ENCODE data around the gene LRP1B. TPM values are rescaled to one million over a fixed set of nuclear protein-coding genes. Genes with fewer than 3 reads are reported as not detected.

Gene LRP1B
- total RNA-seq, 3 donors from 2014 or later: not detected

DNA sequence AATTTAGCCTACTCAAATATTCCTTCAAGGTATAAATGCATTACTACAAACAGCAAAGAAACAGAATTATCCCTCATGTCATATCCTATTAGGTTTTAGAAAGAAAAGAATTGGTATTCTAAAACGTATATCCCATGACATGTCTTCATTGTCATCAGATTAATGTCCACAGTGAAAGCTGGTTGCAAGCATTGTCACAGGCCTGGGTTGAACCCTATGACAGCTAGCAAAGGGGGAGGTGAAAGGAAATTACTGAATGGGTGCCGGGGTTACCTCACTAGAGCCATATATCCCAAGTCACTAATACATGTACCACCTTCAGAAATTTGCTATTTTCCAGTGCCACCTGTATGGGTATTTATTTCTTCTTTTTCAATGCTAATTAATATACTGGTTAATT is 1720.1 kb downstream of the LRP1B start:
- Mint-ChIP-seq H3K27me3 (ENCODE audit: low read depth) (no peaks in the 10 kb centered on the region), H3K4me3 (no peak overlapping the region), H3K4me1 (ENCODE audit: low read depth) (no peaks in the 10 kb centered on the region), H3K9me3 (peaks cover 11% of the 10 kb centered on the region), H3K36me3 (ENCODE audit: insufficient read depth) (no peaks in the 10 kb centered on the region)
- DNase-seq: no peak
- ATAC-seq: no peak

DNA sequence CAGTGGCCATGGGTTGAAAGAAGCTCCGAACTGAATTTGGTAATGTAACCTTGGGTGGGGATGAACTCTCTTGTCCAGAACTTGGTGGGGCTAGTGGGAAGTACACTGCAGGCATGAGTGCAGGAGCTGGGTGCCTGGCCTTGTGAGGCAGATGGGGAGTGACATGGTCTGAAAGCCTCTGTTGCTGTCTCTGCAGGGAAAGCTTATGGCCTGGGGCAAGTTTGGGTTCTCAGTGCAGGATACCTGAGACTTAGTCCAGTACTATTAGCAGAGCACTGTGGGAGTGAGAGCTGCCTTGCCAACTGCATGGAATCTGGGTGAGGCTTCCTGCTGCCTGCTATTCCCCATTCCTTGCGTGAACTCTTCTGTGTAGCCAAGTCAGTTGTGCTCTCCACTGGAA is 1729.8 kb downstream of the LRP1B start:
- no peak overlapping the region for H3K4me3 Mint-ChIP-seq
- no peak for DNase-seq
- H3K36me3 Mint-ChIP-seq (ENCODE audit: insufficient read depth): no peaks in the 10 kb centered on the region
- no peak for ATAC-seq
- no peaks in the 10 kb centered on the region for H3K4me1 Mint-ChIP-seq (ENCODE audit: low read depth)
- H3K9me3 Mint-ChIP-seq: peaks cover 35% of the 10 kb centered on the region
- no peaks in the 10 kb centered on the region for H3K27me3 Mint-ChIP-seq (ENCODE audit: low read depth)

- no peaks in the 10 kb centered on the region for H3K27me3 Mint-ChIP-seq (ENCODE audit: low read depth)
- DNase-seq: no peak
- no peak overlapping the region for H3K4me3 Mint-ChIP-seq
- no peaks in the 10 kb centered on the region for H3K4me1 Mint-ChIP-seq (ENCODE audit: low read depth)
- ATAC-seq: no peak
- peaks cover 6% of the 10 kb centered on the region for H3K9me3 Mint-ChIP-seq
- no peaks in the 10 kb centered on the region for H3K36me3 Mint-ChIP-seq (ENCODE audit: insufficient read depth)
Observed at GRCh38 chr2:140392824-140393223, 1738.0 kb downstream of the LRP1B start.

DNA sequence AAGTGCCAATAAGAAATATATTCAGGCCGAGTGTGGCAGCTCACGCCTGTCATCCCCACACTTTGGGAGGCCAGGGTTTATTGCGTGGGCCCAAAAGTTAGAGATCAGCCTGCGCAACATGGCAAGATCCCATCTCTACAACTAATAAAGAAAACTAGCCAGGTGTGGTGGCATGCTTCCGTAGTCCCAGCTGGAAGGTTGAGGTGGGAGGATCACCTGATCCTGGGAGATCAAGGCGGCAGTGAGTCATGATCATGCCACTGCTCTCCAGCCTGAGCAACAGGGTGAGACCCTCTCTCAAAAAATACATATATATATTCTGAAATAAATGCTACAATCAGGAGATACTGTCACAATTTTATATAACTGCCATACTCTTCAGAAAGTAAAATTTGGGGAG is 1745.9 kb downstream of the LRP1B start:
- Mint-ChIP-seq H3K4me1 (ENCODE audit: low read depth) (no peaks in the 10 kb centered on the region), H3K4me3 (no peak overlapping the region), H3K27me3 (ENCODE audit: low read depth) (no peaks in the 10 kb centered on the region), H3K9me3 (peaks cover 11% of the 10 kb centered on the region), H3K36me3 (ENCODE audit: insufficient read depth) (no peaks in the 10 kb centered on the region)
- ATAC-seq (no peak), DNase-seq (no peak)

GRCh38 chr2:140383781-140384180 is 1747.0 kb downstream of the LRP1B start:
- Mint-ChIP-seq H3K9me3 (peaks cover 11% of the 10 kb centered on the region), H3K27me3 (ENCODE audit: low read depth) (no peaks in the 10 kb centered on the region), H3K4me3 (no peak overlapping the region), H3K36me3 (ENCODE audit: insufficient read depth) (no peaks in the 10 kb centered on the region), H3K4me1 (ENCODE audit: low read depth) (no peaks in the 10 kb centered on the region)
- ATAC-seq (no peak), DNase-seq (no peak)

GRCh38 chr2:140376686-140377085 is 1754.1 kb downstream of the LRP1B start:
- DNase-seq (no peak), ATAC-seq (no peak)
- Mint-ChIP-seq H3K4me3 (no peak overlapping the region), H3K9me3 (peaks cover 10% of the 10 kb centered on the region), H3K27me3 (ENCODE audit: low read depth) (no peaks in the 10 kb centered on the region), H3K4me1 (ENCODE audit: low read depth) (no peaks in the 10 kb centered on the region), H3K36me3 (ENCODE audit: insufficient read depth) (no peaks in the 10 kb centered on the region)

DNA sequence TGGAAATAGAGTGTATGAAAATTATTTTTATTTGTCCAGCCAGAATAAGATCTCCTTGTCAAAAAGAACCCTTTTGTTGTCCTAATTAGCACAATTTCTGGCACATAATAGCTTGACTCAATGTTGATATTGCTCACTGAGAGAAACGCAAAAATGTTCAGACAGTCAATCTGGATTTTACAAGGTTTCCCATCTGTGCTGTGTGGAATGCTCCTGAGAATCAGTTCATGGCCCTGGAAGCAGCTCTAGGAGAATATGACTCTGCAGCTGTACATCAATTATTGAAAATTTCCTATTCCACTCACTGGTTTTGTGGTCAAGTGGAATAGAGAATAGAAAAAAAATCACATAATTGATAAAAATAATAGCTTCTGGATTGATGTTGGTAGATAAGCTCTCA is 1767.7 kb downstream of the LRP1B start:
- no peak overlapping the region for H3K4me3 Mint-ChIP-seq

GRCh38 chr2:140362361-140362760 is 1768.5 kb downstream of the LRP1B start:
- Mint-ChIP-seq H3K27me3 (ENCODE audit: low read depth) (no peaks in the 10 kb centered on the region), H3K4me1 (ENCODE audit: low read depth) (no peaks in the 10 kb centered on the region), H3K4me3 (no peak overlapping the region), H3K36me3 (ENCODE audit: insufficient read depth) (no peaks in the 10 kb centered on the region), H3K9me3 (peaks cover 7% of the 10 kb centered on the region)
- DNase-seq: no peak
- ATAC-seq: no peak

More for the DNA sequence above, 1767.7 kb downstream of the LRP1B start:
- Mint-ChIP-seq H3K36me3 (ENCODE audit: insufficient read depth) (no peaks in the 10 kb centered on the region), H3K9me3 (peaks cover 7% of the 10 kb centered on the region), H3K4me1 (ENCODE audit: low read depth) (no peaks in the 10 kb centered on the region), H3K27me3 (ENCODE audit: low read depth) (no peaks in the 10 kb centered on the region)
- ATAC-seq (no peak), DNase-seq (no peak)

- ATAC-seq (no peak), DNase-seq (no peak)
- Mint-ChIP-seq H3K4me3 (no peak overlapping the region), H3K27me3 (ENCODE audit: low read depth) (no peaks in the 10 kb centered on the region), H3K9me3 (no peaks in the 10 kb centered on the region), H3K4me1 (ENCODE audit: low read depth) (no peaks in the 10 kb centered on the region), H3K36me3 (ENCODE audit: insufficient read depth) (no peaks in the 10 kb centered on the region)
Observed at GRCh38 chr2:140359056-140359771, 1771.6 kb downstream of the LRP1B start.

GRCh38 chr2:140356697-140357096 is 1774.1 kb downstream of the LRP1B start:
- ATAC-seq: no peak
- no peaks in the 10 kb centered on the region for H3K36me3 Mint-ChIP-seq (ENCODE audit: insufficient read depth)
- H3K4me3 Mint-ChIP-seq: no peak overlapping the region
- no peaks in the 10 kb centered on the region for H3K9me3 Mint-ChIP-seq
- H3K27me3 Mint-ChIP-seq (ENCODE audit: low read depth): no peaks in the 10 kb centered on the region
- H3K4me1 Mint-ChIP-seq (ENCODE audit: low read depth): no peaks in the 10 kb centered on the region
- no peak for DNase-seq

- Mint-ChIP-seq H3K4me1 (ENCODE audit: low read depth) (no peaks in the 10 kb centered on the region), H3K9me3 (no peaks in the 10 kb centered on the region), H3K4me3 (no peak overlapping the region), H3K27me3 (ENCODE audit: low read depth) (no peaks in the 10 kb centered on the region), H3K36me3 (ENCODE audit: insufficient read depth) (no peaks in the 10 kb centered on the region)
- ATAC-seq: no peak
- no peak for DNase-seq
Observed at GRCh38 chr2:140355511-140356090, 1775.2 kb downstream of the LRP1B start.

DNA sequence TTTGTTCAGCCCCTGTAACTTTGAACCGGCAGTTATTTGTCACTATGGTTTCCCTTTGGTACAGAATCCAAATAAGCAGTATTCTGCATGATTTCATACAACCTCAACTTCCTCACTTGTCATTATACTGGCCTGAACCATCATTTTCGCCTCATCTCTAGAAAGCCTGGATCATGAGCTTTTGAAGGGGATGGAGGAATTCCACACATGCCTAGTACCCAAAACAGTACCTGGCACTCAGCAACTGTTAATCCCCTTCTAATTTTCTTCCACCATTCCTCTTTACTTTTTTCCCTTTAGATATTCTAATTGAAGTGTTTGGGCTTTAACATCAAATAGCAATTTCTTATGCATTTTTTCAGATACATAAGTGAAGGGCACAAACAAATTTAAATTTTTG is 1776.3 kb downstream of the LRP1B start:
- H3K27me3 Mint-ChIP-seq (ENCODE audit: low read depth): no peaks in the 10 kb centered on the region
- ATAC-seq (no peak), DNase-seq (no peak)
- no peaks in the 10 kb centered on the region for H3K4me1 Mint-ChIP-seq (ENCODE audit: low read depth)
- no peak overlapping the region for H3K4me3 Mint-ChIP-seq
- no peaks in the 10 kb centered on the region for H3K36me3 Mint-ChIP-seq (ENCODE audit: insufficient read depth)
- no peaks in the 10 kb centered on the region for H3K9me3 Mint-ChIP-seq

DNA sequence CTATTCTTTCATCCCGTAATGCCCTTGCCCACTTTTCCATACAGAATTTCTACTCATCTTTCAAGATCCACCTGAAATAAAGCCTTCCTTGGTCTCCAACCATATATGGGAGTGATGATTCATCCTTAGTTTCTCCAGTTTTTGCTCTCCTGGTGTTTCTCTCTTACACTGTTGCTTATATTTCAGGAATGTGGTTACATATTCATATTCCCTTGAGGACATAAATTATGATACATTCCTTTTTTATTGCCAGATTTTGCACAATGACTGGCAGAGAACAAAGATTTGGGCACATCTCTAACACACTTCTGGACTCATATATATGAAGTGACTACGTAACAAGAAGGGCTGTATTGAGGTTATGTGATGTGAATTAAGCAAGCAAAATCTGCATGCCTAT is 1777.3 kb downstream of the LRP1B start:
- DNase-seq: no peak
- Mint-ChIP-seq H3K9me3 (no peaks in the 10 kb centered on the region), H3K36me3 (ENCODE audit: insufficient read depth) (no peaks in the 10 kb centered on the region), H3K4me3 (no peak overlapping the region), H3K27me3 (ENCODE audit: low read depth) (no peaks in the 10 kb centered on the region), H3K4me1 (ENCODE audit: low read depth) (no peaks in the 10 kb centered on the region)
- ATAC-seq: no peak

- DNase-seq (no peak), ATAC-seq (no peak)
- Mint-ChIP-seq H3K4me1 (ENCODE audit: low read depth) (no peaks in the 10 kb centered on the region), H3K9me3 (peaks cover 3% of the 10 kb centered on the region), H3K4me3 (no peak overlapping the region), H3K36me3 (ENCODE audit: insufficient read depth) (no peaks in the 10 kb centered on the region), H3K27me3 (ENCODE audit: low read depth) (no peaks in the 10 kb centered on the region)
Observed at GRCh38 chr2:140351692-140352091, 1779.1 kb downstream of the LRP1B start.

GRCh38 chr2:140349695-140350094 is 1781.1 kb downstream of the LRP1B start:
- Mint-ChIP-seq H3K4me1 (ENCODE audit: low read depth) (no peaks in the 10 kb centered on the region), H3K9me3 (peaks cover 8% of the 10 kb centered on the region), H3K27me3 (ENCODE audit: low read depth) (no peaks in the 10 kb centered on the region), H3K36me3 (ENCODE audit: insufficient read depth) (no peaks in the 10 kb centered on the region), H3K4me3 (no peak overlapping the region)
- DNase-seq: no peak
- ATAC-seq: no peak

Data from activated T-cell treated with anti-CD3 and anti-CD28 coated beads, Interleukin-2, amount 50 U/mL, for 4 hours (primary cell).